Measurements from ENCODE around the gene MSI2. TPM values are rescaled to one million over a fixed set of nuclear protein-coding genes. Genes with fewer than 3 reads are reported as not detected.
"Not testable (repeated sequence)": the region's sequence is repeated elsewhere in the genome, so short reads cannot be mapped to it uniquely, and the experiment has no call there.

MSI2 gene
- total and polyA plus RNA-seq, 7 donors = 12.6 to 25.8 (median 21.3) TPM

DNA sequence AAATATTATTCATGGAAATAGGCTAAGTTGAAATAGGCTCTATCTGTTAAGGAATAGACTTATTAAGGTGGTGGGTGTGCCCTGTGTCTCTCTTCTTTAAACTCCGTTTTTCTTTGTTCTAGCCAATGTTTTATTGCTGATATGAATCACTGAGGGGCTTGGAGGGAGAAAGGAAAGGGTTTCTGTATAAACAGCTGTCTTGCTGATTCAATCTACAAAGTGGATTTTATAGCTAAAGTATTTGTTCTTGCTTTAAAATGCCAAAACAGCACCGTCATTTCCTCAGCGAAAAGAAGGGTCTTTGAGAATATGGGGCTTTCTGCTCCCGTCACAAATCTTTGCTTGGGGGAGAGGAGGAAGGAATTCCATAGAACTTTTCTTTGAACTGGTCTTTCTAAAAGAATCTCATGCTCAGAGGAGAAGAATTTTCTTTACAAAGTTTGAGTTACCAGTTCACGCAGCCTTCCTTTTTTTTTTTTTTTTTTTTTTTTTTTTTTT lies 39.3 kb downstream of the MSI2 start:
- TF ChIP-seq, protein P1, sequence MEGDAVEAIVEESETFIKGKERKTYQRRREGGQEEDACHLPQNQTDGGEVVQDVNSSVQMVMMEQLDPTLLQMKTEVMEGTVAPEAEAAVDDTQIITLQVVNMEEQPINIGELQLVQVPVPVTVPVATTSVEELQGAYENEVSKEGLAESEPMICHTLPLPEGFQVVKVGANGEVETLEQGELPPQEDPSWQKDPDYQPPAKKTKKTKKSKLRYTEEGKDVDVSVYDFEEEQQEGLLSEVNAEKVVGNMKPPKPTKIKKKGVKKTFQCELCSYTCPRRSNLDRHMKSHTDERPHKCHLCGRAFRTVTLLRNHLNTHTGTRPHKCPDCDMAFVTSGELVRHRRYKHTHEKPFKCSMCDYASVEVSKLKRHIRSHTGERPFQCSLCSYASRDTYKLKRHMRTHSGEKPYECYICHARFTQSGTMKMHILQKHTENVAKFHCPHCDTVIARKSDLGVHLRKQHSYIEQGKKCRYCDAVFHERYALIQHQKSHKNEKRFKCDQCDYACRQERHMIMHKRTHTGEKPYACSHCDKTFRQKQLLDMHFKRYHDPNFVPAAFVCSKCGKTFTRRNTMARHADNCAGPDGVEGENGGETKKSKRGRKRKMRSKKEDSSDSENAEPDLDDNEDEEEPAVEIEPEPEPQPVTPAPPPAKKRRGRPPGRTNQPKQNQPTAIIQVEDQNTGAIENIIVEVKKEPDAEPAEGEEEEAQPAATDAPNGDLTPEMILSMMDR (IDR thresholded peaks at IDR 0.05) = no peak
- TF ChIP-seq POLR2A (IDR thresholded peaks at IDR 0.05) = no peak
- TF ChIP-seq EP300 (IDR thresholded peaks at IDR 0.05) = no peak
- no peak for TF ChIP-seq POLR2AphosphoS5 (IDR thresholded peaks at IDR 0.05)
- no peaks in the 10 kb centered on the region for H3K36me3 ChIP-seq

DNA sequence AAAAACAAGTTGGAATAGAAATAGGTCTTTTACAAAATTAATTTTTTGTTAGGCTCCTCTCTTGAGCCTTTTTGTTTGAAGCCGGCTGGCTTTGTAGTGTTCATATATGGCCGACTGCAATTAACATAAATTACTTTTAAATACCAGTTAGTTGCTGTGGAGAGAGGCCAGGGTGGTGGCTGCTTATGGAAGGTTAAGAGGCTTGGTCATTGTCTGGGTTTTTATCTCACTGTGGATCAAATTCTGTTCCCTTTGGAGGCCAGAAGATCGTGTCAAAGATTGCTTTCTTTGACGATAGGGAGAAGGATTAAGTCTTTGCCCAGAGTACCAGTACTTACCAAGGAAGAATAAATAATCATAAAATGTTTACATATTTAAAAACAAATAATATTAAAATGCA lies 39.9 kb downstream of the MSI2 start:
- no peak for TF ChIP-seq POLR2A (IDR thresholded peaks at IDR 0.05)
- TF ChIP-seq, protein P1 (IDR thresholded peaks at IDR 0.05) = no peak
- no peaks in the 10 kb centered on the region for H3K27me3 ChIP-seq
- 73 to 81% methylated on average over 4 of the region's 4 CpGs for WGBS, 2 donors
- peaks cover 0 to 10% (median 9%) of the 10 kb centered on the region in 4 donors for H3K4me1 ChIP-seq
- intact Hi-C loops (cut with DNase I) = no loop called here
- no peak overlapping the region for H3K27ac ChIP-seq
- no peaks in the 10 kb centered on the region for H3K9me3 ChIP-seq
- no peak for DNase-seq
- no peaks in the 10 kb centered on the region for H3K36me3 ChIP-seq
- H3K4me3 ChIP-seq = no peak overlapping the region

More for the DNA sequence above, 39.3 kb downstream of the MSI2 start:
- 27 to 41% methylated on average over 5 of the region's 5 CpGs for WGBS, 2 donors
- Histone ChIP-seq H3K9me3 (no peaks in the 10 kb centered on the region), H3K27me3 (no peaks in the 10 kb centered on the region), H3K27ac (no peak overlapping the region), H3K4me3 (no peak overlapping the region), H3K4me1 (peaks cover 0 to 10% (median 9%) of the 10 kb centered on the region in 4 donors)
- DNase-seq = no peak
- intact Hi-C loops (cut with DNase I) = no loop called here

DNA sequence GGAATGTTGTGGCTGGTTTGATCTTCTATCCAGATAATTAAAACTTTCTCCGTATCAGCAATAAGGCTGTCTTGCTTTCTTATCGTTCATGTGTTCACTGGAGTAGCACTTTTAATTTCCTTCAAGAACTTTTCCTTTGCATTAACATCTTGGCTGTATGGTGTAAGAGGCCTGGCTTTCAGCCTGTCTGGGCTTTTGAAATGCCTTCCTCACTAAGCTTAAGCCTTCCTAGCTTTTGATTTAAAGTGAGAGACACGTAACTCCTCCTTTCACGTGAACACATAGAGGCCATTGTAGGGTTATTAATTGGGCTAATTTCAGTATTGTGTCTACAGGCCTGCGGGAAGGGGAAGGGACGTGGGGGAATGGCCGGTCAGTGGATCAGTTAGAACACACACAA lies 42.9 kb downstream of the MSI2 start:
- no peak for DNase-seq
- H3K4me3 ChIP-seq = no peak overlapping the region
- no peaks in the 10 kb centered on the region for H3K27me3 ChIP-seq
- H3K36me3 ChIP-seq = no peaks in the 10 kb centered on the region
- H3K27ac ChIP-seq = no peak overlapping the region
- intact Hi-C loops (cut with DNase I) = no loop called here
- peaks cover 0 to 10% (median 9%) of the 10 kb centered on the region in 4 donors for H3K4me1 ChIP-seq
- H3K9me3 ChIP-seq = no peaks in the 10 kb centered on the region
- TF ChIP-seq, protein P1 (IDR thresholded peaks at IDR 0.05) = no peak
- TF ChIP-seq POLR2A (IDR thresholded peaks at IDR 0.05) (no peak), POLR2AphosphoS5 (IDR thresholded peaks at IDR 0.05) (no peak), EP300 (IDR thresholded peaks at IDR 0.05) (no peak)
- 94 to 96% methylated on average over 7 of the region's 7 CpGs for WGBS, 2 donors

DNA sequence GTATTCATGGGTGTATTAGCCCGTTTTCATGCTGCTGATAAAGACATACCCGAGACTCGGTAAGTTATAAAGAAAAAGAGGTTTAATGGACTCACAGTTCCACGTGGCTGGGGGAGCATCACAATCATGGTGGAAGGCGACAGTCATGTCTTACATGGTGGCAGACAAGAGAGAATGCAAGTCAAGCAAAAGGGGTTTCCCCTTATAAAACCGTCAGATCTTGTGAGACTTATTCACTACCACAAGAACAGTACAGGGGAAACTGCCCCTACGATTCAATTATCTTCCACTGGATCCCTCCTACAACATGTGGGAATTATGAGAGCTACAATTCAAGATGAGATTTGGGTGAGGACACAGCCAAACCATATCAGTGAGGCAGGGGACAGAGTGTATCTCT lies 44.3 kb downstream of the MSI2 start:
- WGBS, 2 donors = 95% methylated on average over 7 of the region's 7 CpGs
- H3K27me3 ChIP-seq; H3K4me3 ChIP-seq; DNase-seq; H3K4me1 ChIP-seq; H3K27ac ChIP-seq; intact Hi-C loops (cut with DNase I); H3K36me3 ChIP-seq; H3K9me3 ChIP-seq: not testable (repeated sequence)

DNA sequence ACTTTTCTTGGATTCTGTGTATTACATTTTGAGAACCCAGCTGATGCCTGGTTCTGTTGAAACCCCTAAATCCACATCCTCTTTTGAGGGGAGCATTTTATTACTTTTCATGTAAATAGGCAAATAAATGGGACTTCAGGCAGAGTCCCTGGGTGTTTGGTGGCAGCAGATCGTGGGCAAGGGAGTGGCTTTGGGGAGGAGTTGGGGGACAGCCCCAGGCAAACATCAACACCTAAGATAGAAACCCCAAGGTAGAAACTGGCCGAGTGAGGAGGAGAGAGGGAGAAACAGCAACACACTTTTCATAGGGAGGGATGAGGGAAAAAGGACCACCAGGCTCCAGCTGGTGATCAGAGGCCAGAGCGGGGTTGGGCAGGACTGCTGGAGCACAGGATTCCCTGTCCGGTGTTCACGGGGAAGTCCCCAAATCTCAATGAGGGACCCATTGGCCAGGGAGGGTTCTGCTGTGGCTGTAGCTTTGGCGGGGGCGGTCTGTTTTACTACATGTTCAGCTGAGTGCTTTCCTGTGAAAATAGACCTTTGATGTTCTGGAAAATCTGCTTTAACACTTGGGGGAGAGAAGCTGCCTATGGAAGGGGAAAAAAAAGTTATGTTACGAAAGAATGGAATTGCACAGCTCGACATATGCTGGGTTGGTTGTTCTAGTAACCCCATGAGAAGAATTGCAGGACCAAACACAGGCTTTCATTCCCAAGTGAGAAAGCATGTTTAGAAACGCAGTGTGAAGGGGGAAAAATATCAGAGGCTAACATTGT lies 46.6 kb downstream of the MSI2 start:
- no peak for DNase-seq
- WGBS, 2 donors = 90 to 91% methylated on average over 10 of the region's 10 CpGs
- intact Hi-C loops (cut with DNase I) = no loop called here
- no peak overlapping the region for H3K27ac ChIP-seq
- no peaks in the 10 kb centered on the region for H3K9me3 ChIP-seq
- H3K4me3 ChIP-seq = no peak overlapping the region
- no peak for TF ChIP-seq EP300 (IDR thresholded peaks at IDR 0.05)
- no peak for TF ChIP-seq POLR2AphosphoS5 (IDR thresholded peaks at IDR 0.05)
- no peak for TF ChIP-seq POLR2A (IDR thresholded peaks at IDR 0.05)
- TF ChIP-seq, protein P1 (IDR thresholded peaks at IDR 0.05) = no peak
- no peaks in the 10 kb centered on the region for H3K36me3 ChIP-seq
- H3K4me1 ChIP-seq = no peaks in the 10 kb centered on the region
- H3K27me3 ChIP-seq = no peaks in the 10 kb centered on the region

Measured in sigmoid colon (tissue), 7 donors.